HEK293 (cell line): ENCODE data around the gene BICC1.

Experiments used
- CTCF ChIA-PET: fragments of 350-600 bp; formaldehyde crosslinking; extraction: SDS; loops from one replicate; lab custom pipeline; 2021; ENCODE audit warnings: antibody characterized with exemption; lab: Yijun Ruan, JAX
- POLR2A ChIA-PET: fragments of 300-600 bp; formaldehyde crosslinking; extraction: SDS; loops from one replicate; lab custom pipeline; 2020; ENCODE audit warnings: antibody characterized with exemption, inconsistent platforms; lab: Yijun Ruan, JAX
- H3K27ac ChIP-seq: fragments of 200-500 bp; sonication (Bioruptor generic); 2 replicates; pipeline ENCODE4 v1.5.1; 2014; ENCODE audit warnings: low read depth, low read length, control low read depth, inconsistent platforms; ENCODE audit errors: extremely low read depth
- H3K36me3 ChIP-seq, 2 experiments: fragments of 200-500 bp in 1 of 2; sonication (Bioruptor generic) in 1 of 2; 1 replicate in 1 of 2; 2 replicates in 1 of 2; pipeline ENCODE4 v1.5.1; 2014 to 2017; ENCODE audit warnings: inconsistent platforms in 2 of 2, low read length in 2 of 2; ENCODE audit not compliant: control insufficient read depth in 2 of 2, insufficient read depth in 1 of 2
- H3K4me1 ChIP-seq: fragments of 200-500 bp; sonication (Bioruptor generic); 2 replicates; pipeline ENCODE4 v1.5.1; 2014; ENCODE audit warnings: mild to moderate bottlenecking, low read length, inconsistent platforms; ENCODE audit not compliant: control insufficient read depth, insufficient read depth
- H3K4me3 ChIP-seq: 2 replicates; pipeline ENCODE4 v1.5.1; 2011; ENCODE audit warnings: low read depth, mild to moderate bottlenecking, control low read depth, low read length, moderate library complexity
- H3K9me3 ChIP-seq: fragments of 200-500 bp; sonication (Bioruptor generic); 2 replicates; pipeline ENCODE4 v1.5.1; 2014; ENCODE audit warnings: low read depth, low read length, inconsistent platforms; ENCODE audit not compliant: control insufficient read depth, insufficient read depth
- GFI1B ChIP-seq: fragments of 450-650 bp; formaldehyde crosslinking; IDR thresholded peaks from 2 replicates; pipeline ENCODE4 v1.5.1; 2016; ENCODE audit warnings: missing biosample characterization, missing genetic modification characterization
- KLF8 ChIP-seq: fragments of 450-650 bp; formaldehyde crosslinking; IDR thresholded peaks from 2 replicates; pipeline ENCODE4 v1.5.1; 2016; ENCODE audit warnings: missing biosample characterization, missing genetic modification characterization
- KLF9 ChIP-seq: fragments of 450-650 bp; formaldehyde crosslinking; IDR thresholded peaks from 2 replicates; pipeline ENCODE4 v1.5.1; 2016; ENCODE audit warnings: missing biosample characterization, missing genetic modification characterization, low read depth
- REPIN1 ChIP-seq: fragments of 450-650 bp; formaldehyde crosslinking; IDR thresholded peaks from 2 replicates; pipeline ENCODE4 v1.5.1; 2017; ENCODE audit warnings: missing biosample characterization, missing genetic modification characterization, low read depth
- ZBTB17 ChIP-seq: fragments of 450-650 bp; formaldehyde crosslinking; IDR thresholded peaks from 2 replicates; pipeline ENCODE4 v1.5.1; 2016; ENCODE audit warnings: missing biosample characterization, missing genetic modification characterization
- ZNF138 ChIP-seq: fragments of 450-650 bp; formaldehyde crosslinking; IDR thresholded peaks from 2 replicates; pipeline ENCODE4 v1.5.1; 2016; ENCODE audit warnings: missing biosample characterization, missing genetic modification characterization, borderline replicate concordance
- ZNF16 ChIP-seq: fragments of 450-650 bp; formaldehyde crosslinking; IDR thresholded peaks from 2 replicates; pipeline ENCODE4 v1.5.1; 2016; ENCODE audit warnings: low read depth, missing biosample characterization, missing genetic modification characterization
- ZNF221 ChIP-seq: fragments of 450-650 bp; formaldehyde crosslinking; IDR thresholded peaks from 2 replicates; pipeline ENCODE4 v1.5.1; 2017; ENCODE audit warnings: missing biosample characterization, missing genetic modification characterization, borderline replicate concordance
- ZNF416 ChIP-seq: fragments of 450-650 bp; formaldehyde crosslinking; IDR thresholded peaks from 2 replicates; pipeline ENCODE4 v1.5.1; 2016; ENCODE audit warnings: missing biosample characterization, missing genetic modification characterization
- ZNF521 ChIP-seq: fragments of 450-650 bp; formaldehyde crosslinking; IDR thresholded peaks from 2 replicates; pipeline ENCODE4 v1.5.1; 2017; ENCODE audit warnings: missing biosample characterization, mild to moderate bottlenecking, missing genetic modification characterization
- ZSCAN16 ChIP-seq: fragments of 450-650 bp; formaldehyde crosslinking; IDR thresholded peaks from 2 replicates; pipeline ENCODE4 v1.5.1; 2016; ENCODE audit warnings: missing biosample characterization, missing genetic modification characterization
- TF ChIP-seq, protein P1 (sequence below): fragments of 450-650 bp; formaldehyde crosslinking; IDR thresholded peaks from 2 replicates; pipeline ENCODE4 v1.5.1; 2016; ENCODE audit warnings: missing biosample characterization, missing genetic modification characterization
- TF ChIP-seq, protein P2 (sequence below): fragments of 450-650 bp; IDR thresholded peaks from 2 replicates; pipeline ENCODE4 v1.5.1; 2018; ENCODE audit warnings: missing biosample characterization, mild to moderate bottlenecking, missing genetic modification characterization
- TF ChIP-seq, protein P3 (sequence below): fragments of 450-650 bp; formaldehyde crosslinking; IDR thresholded peaks from 2 replicates; pipeline ENCODE4 v1.5.1; 2016; ENCODE audit warnings: missing biosample characterization, missing genetic modification characterization
- TF ChIP-seq, protein P4 (sequence below): fragments of 450-650 bp; formaldehyde crosslinking; IDR thresholded peaks from 2 replicates; pipeline ENCODE4 v1.5.1; 2016; ENCODE audit warnings: missing biosample characterization, missing genetic modification characterization
- TF ChIP-seq, protein P5 (sequence below): fragments of 450-650 bp; formaldehyde crosslinking; IDR thresholded peaks from 2 replicates; pipeline ENCODE4 v1.5.1; 2016; ENCODE audit warnings: missing biosample characterization, missing genetic modification characterization
- TF ChIP-seq, protein P6 (sequence below): fragments of 450-650 bp; formaldehyde crosslinking; conservative IDR thresholded peaks from 2 replicates; pipeline ENCODE4 v1.5.1; 2016; ENCODE audit warnings: low read depth, missing biosample characterization, missing genetic modification characterization

The BICC1 gene

DNA sequence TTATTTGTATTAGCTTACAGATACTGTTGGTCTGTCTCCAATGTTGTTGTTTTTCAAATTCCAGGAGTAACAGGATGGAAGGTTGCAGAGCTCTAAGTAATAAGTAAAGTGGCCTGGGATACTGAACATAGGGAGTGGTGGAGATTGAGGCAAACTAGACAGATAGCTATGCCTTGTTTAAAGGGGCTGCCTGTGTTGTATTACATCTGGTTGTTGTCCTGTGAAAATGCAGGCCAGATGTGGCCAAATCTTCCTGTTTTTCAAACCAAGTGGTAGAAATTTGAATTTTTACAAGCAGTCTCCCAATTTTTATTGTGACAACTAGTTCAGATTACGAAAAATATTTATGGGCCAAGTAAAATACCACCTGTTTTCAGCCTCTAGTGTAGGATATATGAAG, 33.5 kb downstream of the BICC1 start:
- CTCF ChIA-PET = interaction anchor here (0.7 to 1.3 kb wide), 2 partner anchors 132 to 253 kb away, joined by 3 to 5 read pairs; no protein-coding TSS in a partner anchor
- no peak overlapping the region for H3K27ac ChIP-seq
- no peaks in the 10 kb centered on the region for H3K4me1 ChIP-seq

DNA sequence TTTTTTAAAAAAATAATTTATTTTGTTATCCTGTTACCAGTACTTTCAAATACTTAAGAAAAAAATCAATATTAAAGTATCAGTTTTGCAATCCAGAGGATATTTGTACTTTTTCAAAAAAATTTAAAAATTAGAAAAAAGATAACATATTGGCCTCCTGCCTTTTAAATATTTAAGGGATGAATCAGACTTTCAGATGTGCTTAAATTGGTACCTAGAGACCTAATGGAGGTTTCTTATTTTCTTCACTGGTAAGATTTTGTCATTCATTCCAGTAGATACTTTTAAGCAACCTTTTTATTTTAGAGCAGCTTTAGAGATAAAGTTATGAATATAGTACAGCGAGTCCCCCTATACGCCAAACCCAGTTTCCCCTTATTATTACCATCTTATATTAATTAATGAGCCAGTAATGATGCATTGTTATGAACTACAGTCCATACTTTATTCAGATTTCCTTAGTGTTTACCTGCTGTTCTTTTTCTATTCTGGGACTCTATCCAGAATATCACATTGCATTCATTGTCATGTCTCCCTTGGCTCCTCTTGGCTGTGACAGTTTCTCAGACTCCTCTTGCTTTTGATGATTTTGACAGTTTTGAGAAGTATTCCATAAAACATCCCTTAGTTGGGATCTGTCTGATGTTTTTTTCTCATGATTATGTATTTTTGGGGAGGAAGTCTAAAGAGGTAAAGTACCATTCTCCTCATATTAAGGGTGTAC, 34.2 kb downstream of the BICC1 start:
- Histone ChIP-seq H3K4me1 (no peaks in the 10 kb centered on the region), H3K36me3 (no peaks in the 10 kb centered on the region), H3K27ac (no peak overlapping the region), H3K9me3 (no peaks in the 10 kb centered on the region), H3K4me3 (no peak overlapping the region)
- CTCF ChIA-PET = interaction anchor here (0.7 to 1.3 kb wide), 2 partner anchors 133 to 253 kb away, joined by 3 to 5 read pairs; no protein-coding TSS in a partner anchor
- TF ChIP-seq, protein P1, sequence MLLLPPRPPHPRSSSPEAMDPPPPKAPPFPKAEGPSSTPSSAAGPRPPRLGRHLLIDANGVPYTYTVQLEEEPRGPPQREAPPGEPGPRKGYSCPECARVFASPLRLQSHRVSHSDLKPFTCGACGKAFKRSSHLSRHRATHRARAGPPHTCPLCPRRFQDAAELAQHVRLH (tag by site-specific recombination) = no peak
- TF ChIP-seq, protein P2, sequence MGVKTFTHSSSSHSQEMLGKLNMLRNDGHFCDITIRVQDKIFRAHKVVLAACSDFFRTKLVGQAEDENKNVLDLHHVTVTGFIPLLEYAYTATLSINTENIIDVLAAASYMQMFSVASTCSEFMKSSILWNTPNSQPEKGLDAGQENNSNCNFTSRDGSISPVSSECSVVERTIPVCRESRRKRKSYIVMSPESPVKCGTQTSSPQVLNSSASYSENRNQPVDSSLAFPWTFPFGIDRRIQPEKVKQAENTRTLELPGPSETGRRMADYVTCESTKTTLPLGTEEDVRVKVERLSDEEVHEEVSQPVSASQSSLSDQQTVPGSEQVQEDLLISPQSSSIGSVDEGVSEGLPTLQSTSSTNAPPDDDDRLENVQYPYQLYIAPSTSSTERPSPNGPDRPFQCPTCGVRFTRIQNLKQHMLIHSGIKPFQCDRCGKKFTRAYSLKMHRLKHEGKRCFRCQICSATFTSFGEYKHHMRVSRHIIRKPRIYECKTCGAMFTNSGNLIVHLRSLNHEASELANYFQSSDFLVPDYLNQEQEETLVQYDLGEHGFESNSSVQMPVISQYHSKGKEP (tag by site-specific recombination) = no peak
- TF ChIP-seq KLF8 (tag by site-specific recombination) = no peak
- TF ChIP-seq, protein P3, sequence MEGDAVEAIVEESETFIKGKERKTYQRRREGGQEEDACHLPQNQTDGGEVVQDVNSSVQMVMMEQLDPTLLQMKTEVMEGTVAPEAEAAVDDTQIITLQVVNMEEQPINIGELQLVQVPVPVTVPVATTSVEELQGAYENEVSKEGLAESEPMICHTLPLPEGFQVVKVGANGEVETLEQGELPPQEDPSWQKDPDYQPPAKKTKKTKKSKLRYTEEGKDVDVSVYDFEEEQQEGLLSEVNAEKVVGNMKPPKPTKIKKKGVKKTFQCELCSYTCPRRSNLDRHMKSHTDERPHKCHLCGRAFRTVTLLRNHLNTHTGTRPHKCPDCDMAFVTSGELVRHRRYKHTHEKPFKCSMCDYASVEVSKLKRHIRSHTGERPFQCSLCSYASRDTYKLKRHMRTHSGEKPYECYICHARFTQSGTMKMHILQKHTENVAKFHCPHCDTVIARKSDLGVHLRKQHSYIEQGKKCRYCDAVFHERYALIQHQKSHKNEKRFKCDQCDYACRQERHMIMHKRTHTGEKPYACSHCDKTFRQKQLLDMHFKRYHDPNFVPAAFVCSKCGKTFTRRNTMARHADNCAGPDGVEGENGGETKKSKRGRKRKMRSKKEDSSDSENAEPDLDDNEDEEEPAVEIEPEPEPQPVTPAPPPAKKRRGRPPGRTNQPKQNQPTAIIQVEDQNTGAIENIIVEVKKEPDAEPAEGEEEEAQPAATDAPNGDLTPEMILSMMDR (tag by site-specific recombination) = no peak
- POLR2A ChIA-PET = no interaction called here

More for the DNA sequence above, 33.5 kb downstream of the BICC1 start:
- H3K36me3 ChIP-seq = no peaks in the 10 kb centered on the region
- POLR2A ChIA-PET = no interaction called here
- no peaks in the 10 kb centered on the region for H3K9me3 ChIP-seq
- H3K4me3 ChIP-seq = no peak overlapping the region
- TF ChIP-seq ZSCAN16 (no peak), ZNF221 (tag by site-specific recombination) (no peak), ZBTB17 (tag by site-specific recombination) (no peak), ZNF138 (tag by site-specific recombination) (no peak), GFI1B (tag by site-specific recombination) (no peak), KLF9 (tag by site-specific recombination) (no peak), REPIN1 (tag by site-specific recombination) (no peak), ZNF416 (no peak), ZNF16 (tag by site-specific recombination) (no peak), ZNF521 (no peak)
- TF ChIP-seq, protein P4, sequence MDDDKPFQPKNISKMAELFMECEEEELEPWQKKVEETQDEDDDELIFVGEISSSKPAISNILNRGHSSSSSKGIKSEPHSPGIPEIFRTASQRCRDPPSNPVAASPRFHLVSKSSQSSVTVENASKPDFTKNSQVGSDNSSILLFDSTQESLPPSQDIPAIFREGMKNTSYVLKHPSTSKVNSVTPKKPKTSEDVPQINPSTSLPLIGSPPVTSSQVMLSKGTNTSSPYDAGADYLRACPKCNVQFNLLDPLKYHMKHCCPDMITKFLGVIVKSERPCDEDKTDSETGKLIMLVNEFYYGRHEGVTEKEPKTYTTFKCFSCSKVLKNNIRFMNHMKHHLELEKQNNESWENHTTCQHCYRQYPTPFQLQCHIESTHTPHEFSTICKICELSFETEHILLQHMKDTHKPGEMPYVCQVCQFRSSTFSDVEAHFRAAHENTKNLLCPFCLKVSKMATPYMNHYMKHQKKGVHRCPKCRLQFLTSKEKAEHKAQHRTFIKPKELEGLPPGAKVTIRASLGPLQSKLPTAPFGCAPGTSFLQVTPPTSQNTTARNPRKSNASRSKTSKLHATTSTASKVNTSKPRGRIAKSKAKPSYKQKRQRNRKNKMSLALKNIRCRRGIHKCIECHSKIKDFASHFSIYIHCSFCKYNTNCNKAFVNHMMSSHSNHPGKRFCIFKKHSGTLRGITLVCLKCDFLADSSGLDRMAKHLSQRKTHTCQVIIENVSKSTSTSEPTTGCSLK (tag by site-specific recombination) = no peak
- TF ChIP-seq, protein P5, sequence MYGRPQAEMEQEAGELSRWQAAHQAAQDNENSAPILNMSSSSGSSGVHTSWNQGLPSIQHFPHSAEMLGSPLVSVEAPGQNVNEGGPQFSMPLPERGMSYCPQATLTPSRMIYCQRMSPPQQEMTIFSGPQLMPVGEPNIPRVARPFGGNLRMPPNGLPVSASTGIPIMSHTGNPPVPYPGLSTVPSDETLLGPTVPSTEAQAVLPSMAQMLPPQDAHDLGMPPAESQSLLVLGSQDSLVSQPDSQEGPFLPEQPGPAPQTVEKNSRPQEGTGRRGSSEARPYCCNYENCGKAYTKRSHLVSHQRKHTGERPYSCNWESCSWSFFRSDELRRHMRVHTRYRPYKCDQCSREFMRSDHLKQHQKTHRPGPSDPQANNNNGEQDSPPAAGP (tag by site-specific recombination) = no peak
- TF ChIP-seq, protein P6, sequence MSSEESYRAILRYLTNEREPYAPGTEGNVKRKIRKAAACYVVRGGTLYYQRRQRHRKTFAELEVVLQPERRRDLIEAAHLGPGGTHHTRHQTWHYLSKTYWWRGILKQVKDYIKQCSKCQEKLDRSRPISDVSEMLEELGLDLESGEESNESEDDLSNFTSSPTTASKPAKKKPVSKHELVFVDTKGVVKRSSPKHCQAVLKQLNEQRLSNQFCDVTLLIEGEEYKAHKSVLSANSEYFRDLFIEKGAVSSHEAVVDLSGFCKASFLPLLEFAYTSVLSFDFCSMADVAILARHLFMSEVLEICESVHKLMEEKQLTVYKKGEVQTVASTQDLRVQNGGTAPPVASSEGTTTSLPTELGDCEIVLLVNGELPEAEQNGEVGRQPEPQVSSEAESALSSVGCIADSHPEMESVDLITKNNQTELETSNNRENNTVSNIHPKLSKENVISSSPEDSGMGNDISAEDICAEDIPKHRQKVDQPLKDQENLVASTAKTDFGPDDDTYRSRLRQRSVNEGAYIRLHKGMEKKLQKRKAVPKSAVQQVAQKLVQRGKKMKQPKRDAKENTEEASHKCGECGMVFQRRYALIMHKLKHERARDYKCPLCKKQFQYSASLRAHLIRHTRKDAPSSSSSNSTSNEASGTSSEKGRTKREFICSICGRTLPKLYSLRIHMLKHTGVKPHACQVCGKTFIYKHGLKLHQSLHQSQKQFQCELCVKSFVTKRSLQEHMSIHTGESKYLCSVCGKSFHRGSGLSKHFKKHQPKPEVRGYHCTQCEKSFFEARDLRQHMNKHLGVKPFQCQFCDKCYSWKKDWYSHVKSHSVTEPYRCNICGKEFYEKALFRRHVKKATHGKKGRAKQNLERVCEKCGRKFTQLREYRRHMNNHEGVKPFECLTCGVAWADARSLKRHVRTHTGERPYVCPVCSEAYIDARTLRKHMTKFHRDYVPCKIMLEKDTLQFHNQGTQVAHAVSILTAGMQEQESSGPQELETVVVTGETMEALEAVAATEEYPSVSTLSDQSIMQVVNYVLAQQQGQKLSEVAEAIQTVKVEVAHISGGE (tag by site-specific recombination) = no peak
